Stomach (tissue), 4 donors: Measurements from ENCODE around the gene SLC17A2.

ENCODE experiments used
- CTCF ChIP-seq, 7 experiments: fragments of 450-650 bp in 4 of 7; fragments of 200-600 bp in 3 of 7; sonication (generic) in 3 of 7; IDR thresholded peaks; one replicate each; pipeline ENCODE4 v1.5.1; 2016 to 2019; ENCODE audit warnings: antibody characterized with exemption in 7 of 7, control low read depth in 2 of 7, mild to moderate bottlenecking in 1 of 7
- EP300 ChIP-seq: sonication (generic); formaldehyde crosslinking; IDR thresholded peaks from one replicate; pipeline ENCODE4 v1.6.1; 2017; ENCODE audit warnings: antibody characterized with exemption

DNA sequence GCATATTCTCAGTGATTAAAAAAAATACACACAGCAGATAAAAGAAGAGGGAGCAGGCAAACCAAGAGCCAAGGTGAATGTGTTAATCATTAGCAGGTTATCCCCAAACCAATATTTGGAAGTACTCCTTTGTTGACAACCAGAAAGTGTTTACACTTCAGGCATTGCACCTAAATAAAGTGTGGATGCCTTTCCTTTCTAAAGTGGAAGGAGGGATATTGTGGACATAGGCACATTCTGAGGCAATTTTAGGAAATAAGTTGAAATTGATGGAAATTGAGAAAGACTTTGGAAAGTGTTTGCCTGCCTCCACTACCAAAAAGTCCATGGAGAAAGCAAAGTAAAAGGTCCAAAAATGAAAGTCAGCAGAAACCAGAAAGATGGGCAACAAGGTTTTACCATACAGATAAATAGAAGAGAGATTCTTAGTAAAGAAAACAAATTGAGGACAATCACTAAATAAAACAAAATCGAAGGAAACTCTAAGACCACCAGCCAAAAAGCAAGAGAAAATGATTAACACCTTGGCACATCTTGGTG, 22.9 kb downstream of the SLC17A2 start:
- no peak for TF ChIP-seq EP300
- no peak for TF ChIP-seq CTCF (IDR thresholded peaks at IDR 0.05)
